ENCODE results near the gene NSUN3.
"Not testable (repeated sequence)": the region's sequence is repeated elsewhere in the genome, so short reads cannot be mapped to it uniquely, and the experiment has no call there.

Gene NSUN3

GRCh38 chr3:94062513-94063404 is at the start of gene NSUN3, which contains the start of gene DHFR2:
TSS of gene NSUN3 (plus strand) at chr3:94063061. CDS start at chr3:94063127, 66 bp downstream.
TSS of gene DHFR2 (minus strand) at chr3:94062916. CDS start at chr3:94061511, 1,405 bp downstream.
- DNase-seq = peak; percentile 98

- DNase-seq = no peak
Measured at GRCh38 chr3:94015025-94015424, 47.8 kb upstream of the NSUN3 start.

- DNase-seq = no peak
Measured at GRCh38 chr3:94019659-94020058, 43.2 kb upstream of the NSUN3 start.

- no peak for DNase-seq
Measured at GRCh38 chr3:94020293-94020692, 42.6 kb upstream of the NSUN3 start.

GRCh38 chr3:94024385-94024784 is 38.5 kb upstream of the NSUN3 start:
- no peak for DNase-seq

GRCh38 chr3:94026623-94027022 is 36.2 kb upstream of the NSUN3 start:
- DNase-seq = no peak

GRCh38 chr3:94028093-94028837 is 34.6 kb upstream of the NSUN3 start, which contains the start of gene STX19:
TSS of gene STX19 (minus strand) at chr3:94028597. CDS start at chr3:94015269, 13,328 bp downstream.
- DNase-seq = no peak

- peak; percentile 41 for DNase-seq
Measured at GRCh38 chr3:94036909-94037507, 25.9 kb upstream of the NSUN3 start.

- no peak for DNase-seq
Measured at GRCh38 chr3:94043285-94043684, 19.6 kb upstream of the NSUN3 start.

GRCh38 chr3:94044100-94044936 is 18.5 kb upstream of the NSUN3 start:
- DNase-seq = not testable (repeated sequence)

- DNase-seq = no peak
Measured at GRCh38 chr3:94046533-94046932, 16.3 kb upstream of the NSUN3 start.

GRCh38 chr3:94049267-94049666 is 13.6 kb upstream of the NSUN3 start:
- no peak for DNase-seq

- no peak for DNase-seq
Measured at GRCh38 chr3:94050546-94050945, 12.3 kb upstream of the NSUN3 start.

- no peak for DNase-seq
Measured at GRCh38 chr3:94061297-94061696, 1.6 kb upstream of the NSUN3 start.

- no peak for DNase-seq
Measured at GRCh38 chr3:94063496-94064119, 747 bp downstream of the NSUN3 start.

GRCh38 chr3:94064243-94064860 is 1.5 kb downstream of the NSUN3 start:
- no peak for DNase-seq

GRCh38 chr3:94065122-94065521 is 2.3 kb downstream of the NSUN3 start:
- no peak for DNase-seq

GRCh38 chr3:94065819-94066480 is 3.1 kb downstream of the NSUN3 start:
- DNase-seq = no peak

GRCh38 chr3:94066506-94067500 is 3.9 kb downstream of the NSUN3 start:
- DNase-seq = no peak

Measured in NCI-H226 (cell line).